HT-29 (cell line): ENCODE measurements around the gene ARMC9. TPM values are rescaled to one million over a fixed set of nuclear protein-coding genes. Genes with fewer than 3 reads are reported as not detected.
A peak's percentile ranks its signal among the peaks of the same experiment; 100 is the strongest.

Experiments used
- DNase-seq: peaks from one replicate; pipeline ENCODE4 v3.0.0-alpha.2; 2015; ENCODE audit warnings: low spot score
- small RNA-seq: library from RNA; depleted of rRNA; stranded (forward); fragments of <200 nt; gene quantifications from one replicate; pipeline ENCODE3, GENCODE V24; 2014
- total RNA-seq: library from RNA; depleted of rRNA; stranded (reverse); fragments of >200 nt; shearing (Covaris generic); gene quantifications from 2 replicates; pipeline ENCODE4 v1.2.3, GENCODE V29; 2014; rRNA removed

The ARMC9 gene
- total RNA-seq, 1 experiment from 2014 or later = 29.7 TPM

DNA sequence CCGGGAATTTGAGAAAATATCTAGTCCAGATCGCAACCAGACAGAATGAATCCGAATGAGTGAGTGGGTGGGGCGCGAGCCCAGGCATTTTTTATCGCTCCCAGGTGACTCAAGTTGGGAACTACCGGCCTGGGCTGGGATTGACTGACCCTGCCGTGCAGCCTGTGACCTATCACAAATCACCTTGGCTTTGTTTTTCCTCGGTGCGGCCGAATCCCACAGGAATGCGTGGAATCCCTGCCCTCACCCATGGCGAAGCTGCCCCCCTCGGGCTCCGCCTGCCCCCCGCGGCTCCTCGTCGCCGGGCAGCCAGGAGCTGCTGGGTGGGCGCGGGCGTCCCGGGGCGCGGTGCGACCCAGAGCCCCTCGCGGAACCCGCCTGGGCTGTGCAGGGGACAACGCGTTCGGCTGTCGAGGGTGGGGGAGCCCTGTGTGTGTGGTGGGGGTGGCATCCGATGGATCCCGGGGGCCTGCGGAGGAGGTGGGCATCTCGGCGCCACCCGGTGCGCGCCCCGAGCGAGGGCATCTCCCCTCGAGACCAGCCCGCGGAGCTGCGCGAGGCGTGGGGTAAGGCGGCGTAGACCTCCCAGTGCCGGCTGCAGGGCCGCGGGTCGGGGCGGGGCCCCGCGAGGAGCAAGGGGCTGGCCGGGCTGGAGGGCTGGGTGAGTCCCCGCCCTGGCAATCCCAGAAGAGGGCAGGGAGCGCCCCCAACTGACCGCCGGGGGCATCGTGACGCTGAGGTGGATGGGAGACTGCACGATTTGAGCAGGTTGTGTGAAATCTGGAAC, 213.6 kb downstream of the ARMC9 start:
- peak; percentile 86 for DNase-seq

DNA sequence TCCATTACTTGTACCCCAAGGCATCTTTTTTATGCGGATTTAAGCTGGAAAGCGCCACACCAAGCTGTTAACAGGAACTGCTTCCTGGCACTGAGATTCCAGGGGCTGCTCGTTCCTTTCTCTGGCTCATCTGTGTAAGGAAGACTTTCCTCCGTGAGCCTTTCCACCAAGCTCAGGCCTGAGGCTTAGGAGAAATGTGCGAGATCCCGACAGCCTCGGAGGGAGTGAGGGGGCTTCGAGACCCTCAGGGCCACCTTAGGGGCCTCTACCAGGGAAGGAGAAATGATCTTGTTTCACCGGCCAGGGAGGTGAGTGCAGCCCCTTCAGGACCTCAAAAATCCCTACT, 214.2 kb downstream of the ARMC9 start:
- no peak for DNase-seq

DNA sequence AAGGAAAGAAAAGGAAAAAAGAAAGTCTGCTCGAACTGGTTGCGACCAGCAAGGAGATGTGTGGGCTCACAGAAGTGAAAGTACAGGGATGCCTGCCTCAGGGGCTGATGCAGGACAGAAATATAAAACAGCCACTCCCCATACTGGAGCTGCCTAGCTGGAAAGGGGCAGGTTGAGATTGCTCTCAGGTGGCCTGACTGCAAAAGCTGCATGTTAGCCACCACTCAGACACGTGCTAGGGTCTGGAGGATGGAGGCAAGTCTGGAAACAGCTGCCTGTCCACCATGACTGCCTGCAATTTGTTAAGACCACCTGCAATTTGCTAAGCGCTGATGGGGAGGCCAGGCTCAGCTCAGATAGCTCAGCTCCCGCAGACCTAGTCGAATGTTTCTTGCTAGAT, 215.0 kb downstream of the ARMC9 start:
- no peak for DNase-seq

DNA sequence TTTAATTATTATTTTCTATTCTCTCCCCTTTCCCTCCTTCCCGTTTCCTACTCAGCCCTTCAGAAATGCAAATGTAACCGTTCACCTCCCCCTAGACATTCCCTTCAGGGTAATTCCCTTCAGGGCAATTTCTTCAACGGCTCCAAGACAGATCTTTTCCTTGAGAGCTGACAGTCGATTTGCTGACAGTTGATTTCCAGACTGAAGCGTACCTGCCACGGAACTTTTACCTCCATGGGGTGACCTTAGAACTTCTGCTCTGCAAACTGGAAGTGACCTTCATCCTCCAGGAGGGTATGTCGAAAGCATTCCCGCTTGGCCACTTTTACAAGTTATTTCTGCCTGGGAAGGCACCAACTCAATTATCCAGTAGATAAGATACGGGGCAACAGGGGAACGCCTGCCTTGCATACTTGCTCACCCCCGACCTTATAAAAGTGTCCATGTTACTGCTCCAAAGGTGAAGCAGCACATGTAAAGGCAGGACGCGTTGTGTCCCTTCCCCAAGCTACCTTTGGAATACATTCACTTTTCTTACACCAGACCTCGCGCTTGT, 215.6 kb downstream of the ARMC9 start:
- DNase-seq = no peak

DNA sequence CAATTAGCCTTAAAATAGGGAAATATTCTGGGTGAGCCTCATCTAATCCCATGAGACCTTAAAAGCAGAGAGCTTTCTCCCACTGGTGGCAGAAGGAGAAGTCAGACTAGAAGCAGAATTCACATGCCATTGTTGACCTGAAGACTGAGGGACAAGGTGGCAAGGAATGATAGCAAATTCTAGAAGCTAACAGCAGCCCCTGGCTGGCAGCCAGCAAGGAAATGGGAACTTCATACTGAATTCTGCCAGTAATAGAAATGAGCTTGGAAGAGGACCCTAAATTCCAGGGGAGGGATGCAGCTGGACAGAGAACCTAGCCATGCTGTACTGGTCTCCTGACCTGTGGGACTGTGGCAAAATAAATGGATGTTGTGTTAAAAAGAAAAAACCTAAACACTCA, 216.6 kb downstream of the ARMC9 start:
- DNase-seq = no peak

DNA sequence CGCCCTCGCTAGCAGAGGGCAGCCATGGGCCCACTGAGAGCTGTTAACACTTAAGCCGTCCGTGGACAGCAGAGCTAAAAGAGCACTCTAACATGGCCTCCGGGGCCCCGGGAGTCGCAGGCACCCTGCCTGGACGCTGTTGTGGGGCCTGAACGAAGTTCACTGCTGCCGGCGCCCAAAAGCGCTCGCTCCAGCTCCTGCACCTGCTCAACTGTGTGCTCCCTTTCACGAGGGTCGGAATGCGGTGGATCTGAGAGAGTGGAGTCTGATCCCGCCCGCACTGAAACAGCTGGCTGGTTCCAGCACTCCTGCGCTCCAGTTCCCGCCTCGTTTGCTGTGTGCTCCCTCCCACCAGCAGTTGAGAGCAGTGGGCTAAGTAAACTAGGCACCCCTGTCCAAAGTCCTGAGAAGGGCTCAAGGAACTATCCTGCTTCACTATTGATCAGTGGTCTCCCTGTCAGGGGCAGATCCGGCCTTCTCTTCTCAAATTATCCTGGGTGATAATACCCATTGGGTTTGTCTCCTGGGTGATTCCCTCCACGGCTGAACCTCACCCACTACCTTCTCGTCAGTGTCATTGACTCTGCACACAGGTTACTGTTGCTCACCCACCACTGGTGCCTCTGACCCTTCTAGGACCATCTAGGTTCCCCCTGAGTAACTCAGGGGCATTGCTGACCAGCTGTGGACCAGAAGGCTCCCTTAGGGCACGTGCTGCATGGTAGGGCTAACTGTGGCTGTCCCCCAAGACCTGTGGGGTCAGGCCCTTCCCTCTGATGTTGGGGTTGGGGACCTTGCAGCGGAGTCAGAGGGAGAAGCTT, 220.6 kb downstream of the ARMC9 start:
- DNase-seq = no peak

DNA sequence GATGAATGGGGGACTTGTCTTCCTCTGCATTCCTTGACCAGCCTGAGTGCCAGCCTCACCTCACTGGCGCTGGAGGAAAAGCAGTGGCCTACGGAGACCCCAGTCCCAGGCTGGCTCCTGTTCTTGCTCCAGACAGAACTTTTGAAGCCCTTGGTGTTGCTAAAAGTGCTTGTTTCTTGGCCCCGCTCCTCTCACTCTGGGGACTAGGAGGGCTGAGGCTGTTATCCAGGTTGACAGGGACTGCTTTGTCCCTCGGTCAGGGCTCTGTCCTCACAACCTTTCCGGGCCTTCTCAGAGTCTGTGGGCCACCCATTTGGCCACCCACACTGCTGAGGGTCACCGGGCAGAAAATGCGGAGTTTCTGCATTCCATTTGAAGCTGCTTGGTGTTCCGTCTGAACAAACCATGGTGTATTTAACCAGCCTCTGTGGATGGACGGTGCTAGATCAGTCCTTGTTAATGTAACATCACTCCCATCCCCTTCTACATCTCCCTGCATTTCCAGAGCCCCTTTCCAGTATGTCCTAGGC, 222.7 kb downstream of the ARMC9 start:
- no peak for DNase-seq

DNA sequence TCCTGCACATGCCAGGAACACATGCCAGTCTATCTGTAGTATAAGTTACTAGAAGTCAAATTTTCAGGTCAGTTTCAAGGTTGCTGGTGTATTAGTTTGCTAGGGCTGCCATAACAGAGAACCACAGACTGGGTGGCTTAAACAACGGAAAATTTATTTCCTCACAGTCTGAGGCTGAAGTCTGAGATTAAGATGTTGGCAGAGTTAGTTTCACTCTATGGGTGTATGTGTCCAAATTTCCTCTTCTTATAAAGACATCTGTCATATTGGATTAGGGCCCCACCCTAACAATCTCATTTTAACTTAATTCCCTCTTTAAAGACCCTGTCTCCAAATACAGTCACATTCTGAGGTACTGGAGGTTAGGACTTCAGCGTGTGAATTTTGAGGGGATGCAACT, 223.6 kb downstream of the ARMC9 start:
- no peak for DNase-seq

DNA sequence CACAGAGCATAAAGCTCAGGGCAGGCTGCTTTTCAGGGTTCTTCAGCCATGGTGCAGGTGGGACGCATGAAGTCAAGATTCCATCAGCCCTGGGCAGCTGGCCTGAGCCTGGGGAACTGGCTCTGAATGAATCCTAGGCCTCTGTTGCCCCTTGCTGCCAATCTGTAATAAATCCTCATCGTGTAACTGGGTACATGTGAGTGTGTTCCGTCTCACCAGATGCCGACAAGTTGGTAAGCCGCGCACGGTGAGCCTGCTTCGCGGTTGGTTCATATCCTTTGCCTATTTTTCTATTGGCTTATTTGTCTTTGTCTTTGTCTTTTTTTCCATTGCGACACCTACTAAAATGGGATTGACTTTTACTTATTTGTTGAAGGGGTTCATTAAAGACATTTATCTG, 224.7 kb downstream of the ARMC9 start:
- DNase-seq = no peak

Small RNA genes within 50 kb of the gene (small RNA-seq; reads per million reads assigned to genes)
- gene AC018738.1 (not detected), gene MIR4777 (not detected)

Other genes with a start within 250 kb of the ARMC9 start
- not detected in 2 replicates for gene SPATA3, start 202.5 kb upstream of the ARMC9 start, total RNA-seq
- 2.1 and 4.1 TPM in 2 replicates for gene C2orf72, start 161.1 kb upstream of the ARMC9 start, total RNA-seq
- 72.0 and 93.3 TPM in 2 replicates for gene PSMD1, start 141.8 kb upstream of the ARMC9 start, total RNA-seq
- gene HTR2B, start 73.6 kb upstream of the ARMC9 start, total RNA-seq = not detected in 2 replicates
- 3.2 and 3.6 TPM in 2 replicates for gene B3GNT7, start 197.1 kb downstream of the ARMC9 start, total RNA-seq